ENCODE data around the gene PTPN1. TPM values are rescaled to one million over a fixed set of nuclear protein-coding genes. Genes with fewer than 3 reads are reported as not detected.

PTPN1 gene
- total and polyA plus RNA-seq, 2 donors (not counting 3 experiments of a cell fraction or from before 2014, with no cell fraction given): 41.1 to 64.3 TPM

- no peaks in the 10 kb centered on the region for H3K9me3 ChIP-seq (replicated peaks; ENCODE audit: control insufficient read depth, insufficient read depth, low read length)
- H3K4me3 ChIP-seq (replicated peaks in 1 of 3; ENCODE audit: insufficient read depth in 1 of 3, low read depth in 1 of 3, low read length in 3 of 3): no peak overlapping the region
- no peak for DNase-seq (ENCODE audit: low read depth, low spot score)
- FAIRE-seq: no peak
- no peaks in the 10 kb centered on the region for H3K36me3 ChIP-seq (ENCODE audit: control insufficient read depth in 2 of 2, extremely low read depth in 1 of 2, insufficient read depth in 2 of 2, low read length in 2 of 2)
- ChIA-PET CTCF (no interaction called here), POLR2A (no interaction called here)
- H3K4me1 ChIP-seq (ENCODE audit: control insufficient read depth, extremely low read depth, insufficient read depth, low read length): peaks cover 13% of the 10 kb centered on the region
- BruUV-seq (replicated peaks): no TSS peak
- no peak overlapping the region for H2AFZ ChIP-seq (ENCODE audit: low read depth, low read length)
- H3K27ac ChIP-seq (ENCODE audit: insufficient read depth, low read depth, low read length): no peak overlapping the region
- intact Hi-C loops (cut with micrococcal nuclease) (no loop called here), dilution Hi-C loops (cut with MboI; ENCODE audit: extremely low pct_ligation_motif_present, low sequenced_read_pairs) (no loop called here)
- no peak overlapping the region for H3K4me2 ChIP-seq (ENCODE audit: insufficient read depth, low read length)
- H3K27me3 ChIP-seq (ENCODE audit: control insufficient read depth in 2 of 2, insufficient read depth in 2 of 2, low read length in 2 of 2): no peaks in the 10 kb centered on the region
- TF ChIP-seq JUN (IDR thresholded peaks at IDR 0.05; ENCODE audit: borderline replicate concordance, insufficient read depth, insufficient read length, low read depth): no peak
- TF ChIP-seq POLR2A (IDR thresholded peaks at IDR 0.05; ENCODE audit: low read depth, low read length): no peak
- no peak for TF ChIP-seq POLR2AphosphoS5 (IDR thresholded peaks at IDR 0.05; ENCODE audit: insufficient read depth, low read depth, low read length)
- TF ChIP-seq GATA2 (IDR thresholded peaks at IDR 0.05; ENCODE audit: insufficient read depth, insufficient read length, low read depth, low read length): no peak
- TF ChIP-seq FOS (IDR thresholded peaks at IDR 0.05; ENCODE audit: borderline replicate concordance, insufficient read depth, low read length): no peak
- TF ChIP-seq EZH2 (IDR thresholded peaks at IDR 0.05; ENCODE audit: borderline replicate concordance, low read depth, low read length, severe bottlenecking): no peak
- TF ChIP-seq, protein P1, sequence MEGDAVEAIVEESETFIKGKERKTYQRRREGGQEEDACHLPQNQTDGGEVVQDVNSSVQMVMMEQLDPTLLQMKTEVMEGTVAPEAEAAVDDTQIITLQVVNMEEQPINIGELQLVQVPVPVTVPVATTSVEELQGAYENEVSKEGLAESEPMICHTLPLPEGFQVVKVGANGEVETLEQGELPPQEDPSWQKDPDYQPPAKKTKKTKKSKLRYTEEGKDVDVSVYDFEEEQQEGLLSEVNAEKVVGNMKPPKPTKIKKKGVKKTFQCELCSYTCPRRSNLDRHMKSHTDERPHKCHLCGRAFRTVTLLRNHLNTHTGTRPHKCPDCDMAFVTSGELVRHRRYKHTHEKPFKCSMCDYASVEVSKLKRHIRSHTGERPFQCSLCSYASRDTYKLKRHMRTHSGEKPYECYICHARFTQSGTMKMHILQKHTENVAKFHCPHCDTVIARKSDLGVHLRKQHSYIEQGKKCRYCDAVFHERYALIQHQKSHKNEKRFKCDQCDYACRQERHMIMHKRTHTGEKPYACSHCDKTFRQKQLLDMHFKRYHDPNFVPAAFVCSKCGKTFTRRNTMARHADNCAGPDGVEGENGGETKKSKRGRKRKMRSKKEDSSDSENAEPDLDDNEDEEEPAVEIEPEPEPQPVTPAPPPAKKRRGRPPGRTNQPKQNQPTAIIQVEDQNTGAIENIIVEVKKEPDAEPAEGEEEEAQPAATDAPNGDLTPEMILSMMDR (IDR thresholded peaks at IDR 0.05; ENCODE audit: extremely low read depth in 1 of 2, insufficient read depth in 1 of 2, low read depth in 1 of 2, low read length in 2 of 2): no peak
- TF ChIP-seq, protein P2, sequence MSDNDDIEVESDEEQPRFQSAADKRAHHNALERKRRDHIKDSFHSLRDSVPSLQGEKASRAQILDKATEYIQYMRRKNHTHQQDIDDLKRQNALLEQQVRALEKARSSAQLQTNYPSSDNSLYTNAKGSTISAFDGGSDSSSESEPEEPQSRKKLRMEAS (IDR thresholded peaks at IDR 0.05; ENCODE audit: insufficient read depth, insufficient read length): no peak
- TF ChIP-seq MYC (IDR thresholded peaks at IDR 0.05; ENCODE audit: low read depth, low read length): no peak
- H3K9ac ChIP-seq (replicated peaks; ENCODE audit: extremely low read depth, insufficient read depth, low read length): no peak overlapping the region
- no peaks in the 10 kb centered on the region for H3K9me1 ChIP-seq (replicated peaks; ENCODE audit: control insufficient read depth, extremely low read depth, insufficient read depth, low read length)
- no peaks in the 10 kb centered on the region for H4K20me1 ChIP-seq (replicated peaks; ENCODE audit: control insufficient read depth, extremely low read depth, insufficient read depth, low read length)
- H3K79me2 ChIP-seq (ENCODE audit: control insufficient read depth, insufficient read depth, low read length): peaks cover 95% of the 10 kb centered on the region
These were observed 22.0 kb downstream of the PTPN1 start for GRCh38 chr20:50532221-50532620.

Measured in endothelial cell of umbilical vein (primary cell).